GM18498 (cell line): ENCODE results near the gene ITCH.
"Not testable (repeated sequence)": the region's sequence is repeated elsewhere in the genome, so short reads cannot be mapped to it uniquely, and the experiment has no call there.

Experiments
- ATAC-seq: cut with Tn5 transposase; IDR thresholded peaks from one replicate; pipeline ENCODE4 v1.9.1; 2021; ENCODE audit warnings: mild to moderate bottlenecking, moderate library complexity; ENCODE audit not compliant: unreplicated experiment

ITCH gene

DNA sequence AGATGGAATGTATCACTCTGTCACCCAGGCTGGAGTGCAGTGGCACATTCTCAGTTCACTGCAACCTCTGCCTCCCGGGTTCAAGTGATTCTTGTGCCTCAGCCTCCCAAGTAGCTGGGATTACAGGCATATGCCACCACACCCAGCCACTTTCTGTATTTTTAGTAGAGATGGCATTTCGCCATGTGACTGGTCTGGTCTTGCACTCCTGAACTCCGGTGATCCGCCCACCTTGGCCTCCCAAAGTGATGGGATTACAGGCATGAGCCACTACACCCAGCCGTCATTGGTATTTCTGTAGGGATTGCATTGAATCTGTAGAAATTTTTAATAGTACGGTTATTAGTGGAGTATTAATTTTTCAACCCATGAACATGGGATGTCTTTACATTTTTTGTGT, 134.5 kb downstream of the ITCH start:
- not testable (repeated sequence) for ATAC-seq

DNA sequence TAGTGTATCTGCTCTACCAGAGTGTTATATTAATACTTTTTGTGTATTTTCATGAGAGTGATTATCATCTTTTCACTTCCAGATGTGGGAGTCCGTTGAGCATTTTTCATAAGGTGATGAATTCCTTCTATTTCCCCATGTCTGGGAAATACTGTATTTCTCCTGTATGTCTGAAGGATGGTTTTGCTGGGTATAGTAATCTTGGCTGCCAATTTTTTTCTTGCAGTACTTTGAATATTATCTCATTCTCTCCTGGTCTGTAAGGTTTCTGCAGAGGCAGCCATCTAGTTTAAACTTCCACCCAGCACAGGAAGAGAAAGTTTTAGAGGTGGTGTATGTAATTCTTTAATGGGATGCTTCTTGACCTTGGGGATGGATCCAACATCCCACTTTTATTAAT, 137.8 kb downstream of the ITCH start:
- no peak for ATAC-seq

DNA sequence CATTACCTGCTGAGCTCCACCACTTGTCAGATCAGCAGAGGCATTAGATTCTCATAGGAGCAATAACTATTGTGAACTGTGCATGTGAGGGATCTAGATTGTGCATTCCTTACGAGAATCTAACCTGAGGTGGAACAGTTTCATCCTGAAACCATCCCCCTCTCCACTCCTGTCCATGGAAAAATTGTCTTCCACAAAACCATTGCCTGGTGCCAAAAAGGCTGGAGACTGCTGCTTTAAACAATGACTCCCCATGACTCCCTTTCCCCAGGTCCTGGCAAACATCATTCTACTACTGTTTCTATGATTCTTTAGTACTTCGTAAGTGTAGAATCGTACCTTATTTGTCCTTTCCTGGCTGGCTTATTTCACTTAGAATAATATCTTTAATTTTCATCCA, 143.4 kb downstream of the ITCH start:
- no peak for ATAC-seq

DNA sequence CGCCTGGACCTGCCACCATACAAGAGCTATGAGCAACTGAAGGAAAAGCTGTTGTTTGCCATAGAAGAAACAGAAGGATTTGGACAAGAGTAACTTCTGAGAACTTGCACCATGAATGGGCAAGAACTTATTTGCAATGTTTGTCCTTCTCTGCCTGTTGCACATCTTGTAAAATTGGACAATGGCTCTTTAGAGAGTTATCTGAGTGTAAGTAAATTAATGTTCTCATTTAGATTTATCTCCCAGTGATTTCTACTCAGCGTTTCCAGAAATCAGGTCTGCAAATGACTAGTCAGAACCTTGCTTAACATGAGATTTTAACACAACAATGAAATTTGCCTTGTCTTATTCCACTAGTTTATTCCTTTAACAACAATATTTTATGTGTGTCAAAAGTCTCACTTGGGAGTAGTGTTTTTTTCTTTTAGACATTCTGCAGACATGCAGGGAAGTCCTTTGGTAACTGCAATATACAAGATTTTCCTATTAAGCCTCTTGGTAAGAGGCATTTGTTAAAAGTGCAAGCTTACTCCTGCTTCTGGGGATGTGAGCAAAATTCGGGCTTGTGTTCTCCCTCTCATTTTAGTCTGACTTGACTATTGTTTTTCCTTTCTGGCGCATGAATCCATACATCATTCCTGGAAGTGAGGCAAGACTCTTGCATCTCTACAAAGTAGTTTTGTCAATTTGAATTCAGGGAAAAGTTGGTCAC, 144.8 kb downstream of the ITCH start:
- ATAC-seq = no peak

DNA sequence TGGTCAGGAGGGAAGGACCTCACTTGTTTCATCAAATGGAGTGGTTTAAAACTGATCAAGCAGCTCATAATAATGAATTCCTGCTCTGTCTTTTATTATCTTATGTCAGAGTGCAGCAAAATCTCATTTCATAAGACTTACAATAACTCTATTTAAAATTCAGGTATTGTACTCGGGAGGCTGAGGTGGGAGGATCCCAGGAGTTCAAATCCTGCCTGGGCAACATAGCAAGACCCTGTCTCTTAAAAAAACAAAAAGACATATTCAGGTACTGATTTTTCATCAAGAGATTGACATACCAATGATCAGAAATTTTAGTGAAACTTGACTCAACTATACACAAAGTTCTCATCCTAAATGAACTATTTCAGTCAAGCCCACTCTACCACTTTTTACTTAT, 147.5 kb downstream of the ITCH start:
- ATAC-seq = no peak

DNA sequence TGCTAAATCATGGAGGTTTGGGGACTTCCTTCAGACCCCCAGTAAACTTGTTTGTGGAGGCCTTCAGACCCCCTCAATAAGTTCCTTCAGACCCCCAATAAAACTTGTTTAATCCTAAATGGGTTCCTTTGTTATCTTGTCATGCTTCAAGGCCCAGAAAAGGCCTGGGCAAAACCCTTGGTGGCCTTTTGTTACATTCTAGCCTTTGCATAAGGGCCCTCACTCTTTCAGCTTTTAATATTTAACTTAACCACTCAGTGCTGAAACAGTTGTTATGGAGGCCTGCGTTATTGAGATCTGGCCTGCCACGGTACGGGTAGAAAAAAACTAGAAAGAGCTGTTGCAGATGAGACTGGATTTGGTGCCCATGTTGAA, 148.8 kb downstream of the ITCH start:
- no peak for ATAC-seq

DNA sequence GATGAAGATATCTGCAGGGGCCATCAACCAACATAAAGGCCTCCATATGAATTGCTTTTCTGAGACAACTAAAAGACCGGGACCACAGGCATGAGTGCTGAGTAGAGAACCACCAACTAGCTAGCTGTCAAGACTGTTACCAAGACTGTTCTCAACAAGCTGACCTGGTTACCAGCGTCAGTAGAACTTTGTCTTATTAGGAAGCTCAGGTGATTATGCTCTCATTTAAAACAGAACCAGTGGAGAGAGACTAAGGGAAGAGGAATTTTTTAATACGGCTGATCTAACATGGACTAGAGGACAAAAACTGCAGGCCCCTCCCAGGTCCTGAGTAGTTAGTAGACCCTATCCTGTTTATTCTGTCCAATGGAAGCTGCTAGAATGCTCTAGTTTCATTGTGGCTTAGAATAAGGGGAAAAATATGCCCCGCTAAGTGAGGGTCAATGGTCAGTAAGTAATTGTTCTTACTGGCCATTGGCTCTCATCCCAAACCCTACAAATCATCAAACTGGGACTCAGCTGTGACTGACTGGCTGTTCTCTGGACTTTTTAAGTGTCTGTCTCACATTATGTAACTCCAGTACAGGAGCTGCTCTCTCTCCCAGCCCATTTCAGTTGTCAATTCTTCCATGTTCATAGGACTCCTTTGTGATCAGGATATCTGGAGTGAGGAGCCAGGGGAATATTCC, 149.3 kb downstream of the ITCH start:
- ATAC-seq = no peak

DNA sequence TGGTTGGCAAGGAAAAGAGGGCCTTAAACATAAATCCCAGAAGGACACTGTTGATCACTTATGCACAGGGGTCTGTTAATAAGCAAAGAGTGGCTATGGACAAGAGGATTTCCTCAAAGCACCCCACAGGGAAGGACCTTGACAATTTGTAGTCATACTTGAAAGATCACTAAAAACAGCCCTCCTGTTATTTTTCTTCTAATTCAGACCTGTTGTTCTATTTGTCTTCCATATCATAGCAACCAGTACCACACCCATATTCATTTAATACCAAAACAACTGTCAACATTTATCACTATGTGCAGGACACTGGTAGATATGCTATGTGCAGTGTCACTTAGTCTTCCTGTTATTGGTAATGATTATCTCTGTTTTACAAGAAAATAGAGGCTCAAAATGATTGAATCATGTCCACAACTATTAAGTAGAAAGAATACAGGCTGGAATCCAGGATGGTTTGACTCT, 149.9 kb downstream of the ITCH start:
- ATAC-seq = no peak

DNA sequence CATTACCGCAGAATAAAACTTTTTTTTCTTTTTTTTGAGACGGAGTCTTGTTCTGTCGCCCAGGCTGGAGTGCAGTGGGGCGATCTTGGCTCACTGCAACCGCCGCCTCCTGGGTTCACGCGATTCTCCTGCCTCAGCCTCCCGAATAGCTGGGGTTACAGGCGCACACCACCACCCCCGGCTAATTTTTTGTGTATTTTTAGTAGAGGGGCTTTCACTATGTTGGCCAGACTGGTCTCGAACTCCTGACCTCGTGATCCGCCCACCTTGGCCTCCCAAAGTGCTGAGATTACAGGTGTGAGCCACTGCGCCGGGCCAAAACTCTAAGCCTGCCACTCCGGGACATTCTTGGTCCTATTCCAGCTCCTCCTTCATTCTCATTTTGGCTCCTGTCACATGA, 151.0 kb downstream of the ITCH start:
- not testable (repeated sequence) for ATAC-seq

DNA sequence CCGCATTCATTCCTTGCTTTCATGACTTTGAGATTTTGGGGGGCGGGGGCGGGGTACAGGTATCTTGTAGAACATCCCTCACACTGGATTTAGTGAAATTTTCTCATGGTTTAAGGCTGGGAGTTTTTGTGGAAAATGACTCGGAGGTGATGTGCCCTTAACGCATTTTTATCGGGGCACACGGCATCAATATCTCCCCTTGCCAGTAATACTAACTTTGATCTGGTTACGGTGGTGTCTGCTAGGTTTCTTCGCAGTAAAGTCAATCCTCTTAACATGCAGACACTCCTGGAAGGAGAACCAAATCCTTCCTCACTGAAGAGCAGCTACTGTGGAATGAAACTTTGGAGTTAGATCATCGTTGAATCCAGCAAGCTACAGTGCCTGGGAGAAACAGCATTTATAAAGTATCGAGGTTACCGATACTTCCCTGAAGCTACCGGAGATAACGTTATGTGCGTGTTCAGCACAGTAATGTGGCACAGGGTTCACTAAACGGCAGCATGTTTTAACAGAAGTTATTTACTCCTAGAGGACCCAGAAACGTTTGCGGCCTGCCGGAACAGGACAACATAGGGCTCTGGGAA, 151.9 kb downstream of the ITCH start:
- ATAC-seq = no peak

DNA sequence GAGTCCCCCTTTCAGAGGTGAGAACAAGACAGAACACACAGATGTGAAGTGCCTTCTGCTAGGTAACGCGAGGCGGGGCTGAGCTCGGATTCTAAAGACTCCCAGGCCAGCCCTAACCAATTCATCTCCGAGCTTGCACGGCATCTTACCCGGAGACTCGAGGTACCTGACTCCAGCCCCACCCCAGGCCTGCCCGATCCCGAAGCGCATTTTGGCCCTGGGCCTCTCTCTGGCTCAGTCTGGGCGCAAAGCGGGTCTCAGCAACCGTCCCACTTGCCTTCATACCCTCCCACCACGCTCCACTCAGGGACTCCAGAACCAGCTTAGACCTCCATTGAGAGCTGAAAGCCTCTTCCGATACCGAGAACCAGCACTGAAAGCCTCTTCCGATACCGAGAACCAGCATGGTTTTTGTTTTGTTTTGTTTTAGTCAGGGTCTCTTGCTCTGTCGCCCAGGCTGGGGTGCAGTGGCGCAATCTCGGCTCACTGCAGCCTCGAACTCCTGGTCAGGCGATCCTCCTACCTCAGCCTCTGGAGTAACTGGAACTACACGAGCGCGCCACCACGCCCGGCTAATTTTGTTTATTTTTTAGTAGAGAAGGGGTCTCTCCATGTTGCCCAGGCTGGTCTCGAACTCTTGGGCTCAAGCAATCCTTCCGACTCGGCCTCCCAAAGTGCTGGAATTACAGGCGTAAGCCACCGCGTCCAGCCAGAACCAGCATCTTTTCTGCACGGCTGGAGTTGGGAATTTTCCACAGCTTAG, 152.6 kb downstream of the ITCH start:
- ATAC-seq = peak; percentile 56

DNA sequence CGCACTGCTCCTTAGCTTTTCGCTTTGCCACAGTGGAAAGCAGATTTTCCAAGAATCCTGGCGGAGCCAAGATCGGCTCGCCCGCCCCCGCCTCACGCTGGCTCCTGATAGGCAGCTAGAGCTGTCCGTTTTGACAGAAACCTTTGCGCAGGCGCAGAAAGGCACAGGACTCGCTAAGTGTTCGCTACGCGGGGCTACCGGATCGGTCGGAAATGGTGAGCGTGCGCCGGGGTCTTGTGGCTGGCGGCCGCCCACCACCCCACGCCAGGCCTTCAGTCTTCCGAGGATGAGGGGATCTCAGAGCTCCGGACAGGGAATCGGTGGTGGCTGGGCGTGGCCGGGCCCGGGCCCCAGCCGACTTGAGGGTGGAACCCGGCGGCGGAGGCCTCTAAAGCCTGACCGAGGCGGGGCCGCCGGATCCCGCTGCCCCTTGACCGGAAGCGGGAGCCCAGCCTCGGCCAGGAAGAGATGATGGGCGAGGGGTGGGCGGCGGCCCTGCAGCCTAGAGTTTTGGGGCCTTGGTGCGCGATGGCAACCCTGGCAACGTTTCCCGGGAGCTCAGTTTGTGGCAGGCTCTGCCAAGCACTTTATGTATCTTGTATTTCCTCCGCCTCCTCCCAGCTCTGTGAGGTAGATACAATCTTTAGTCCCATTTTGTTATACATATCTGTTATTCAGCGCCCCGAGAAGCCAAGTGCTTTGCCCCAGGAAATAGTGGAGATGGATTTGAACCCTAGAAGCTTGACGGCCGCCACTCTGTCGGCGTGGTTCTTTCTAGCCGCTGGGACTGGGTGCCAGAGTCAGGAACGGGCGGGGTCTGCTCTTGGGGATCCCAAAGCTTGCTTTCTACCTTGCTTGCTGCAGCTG, 153.4 kb downstream of the ITCH start, which contains the start of gene DYNLRB1:
DYNLRB1 (plus strand) TSS at position 176 of the 867 bp plus-strand sequence; CDS start at position 213, 37 bp downstream.
- ATAC-seq = peak; percentile 78

DNA sequence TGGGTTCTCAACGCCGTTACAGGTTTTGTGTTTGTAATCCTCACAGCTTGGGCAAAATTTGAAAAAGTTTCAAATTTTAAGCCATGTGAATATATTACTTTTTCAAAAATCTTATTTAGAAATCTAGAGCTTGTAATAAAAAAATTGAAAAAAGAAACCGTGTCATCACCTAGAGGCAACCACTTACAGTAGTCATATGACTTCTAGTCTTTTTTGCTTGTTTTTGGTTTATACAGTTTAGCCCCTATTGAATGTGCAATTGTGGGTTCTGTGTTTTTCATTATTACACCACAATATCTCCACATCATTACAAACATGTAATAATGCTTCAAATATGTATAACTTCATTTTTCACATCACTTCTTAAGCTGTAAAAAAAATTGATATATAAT, 154.0 kb downstream of the ITCH start:
- no peak for ATAC-seq

DNA sequence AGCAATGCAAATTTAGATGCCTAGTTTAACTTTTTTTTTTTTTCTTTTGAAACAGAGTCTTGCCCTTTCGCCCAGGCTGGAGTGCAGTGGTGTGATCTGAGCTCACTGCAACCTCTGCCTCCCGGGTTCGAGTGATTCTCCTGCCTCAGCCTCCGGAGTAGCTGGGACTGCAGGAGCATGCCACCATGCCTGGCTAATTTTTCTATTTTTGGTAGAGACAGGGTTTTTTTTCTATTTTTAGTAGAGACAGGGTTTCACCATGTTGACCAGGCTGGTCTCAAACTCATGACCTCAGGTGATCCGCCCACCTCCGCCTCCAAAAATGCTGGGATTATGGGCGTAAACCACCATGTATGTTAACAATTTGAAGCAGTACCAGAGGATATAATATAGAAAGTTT, 155.8 kb downstream of the ITCH start:
- not testable (repeated sequence) for ATAC-seq

DNA sequence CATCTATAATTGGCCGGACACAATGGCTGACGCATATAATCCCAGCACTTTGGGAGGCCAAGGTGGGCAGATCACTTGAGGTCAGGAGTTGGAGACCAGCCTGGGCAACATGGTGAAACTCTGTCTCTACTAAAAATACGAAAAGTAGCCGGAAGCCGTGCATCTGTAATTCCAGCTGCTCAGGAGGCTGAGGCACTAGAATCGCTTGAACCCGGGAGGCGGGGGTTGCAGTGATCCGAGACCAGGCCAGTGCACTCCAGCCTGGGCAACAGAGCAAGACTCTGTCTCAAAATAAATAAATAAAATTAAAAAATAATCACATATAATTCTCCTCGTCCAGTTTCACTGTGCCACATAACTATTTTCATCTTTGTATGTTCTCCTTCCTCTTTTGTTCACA, 156.8 kb downstream of the ITCH start:
- ATAC-seq = not testable (repeated sequence)

DNA sequence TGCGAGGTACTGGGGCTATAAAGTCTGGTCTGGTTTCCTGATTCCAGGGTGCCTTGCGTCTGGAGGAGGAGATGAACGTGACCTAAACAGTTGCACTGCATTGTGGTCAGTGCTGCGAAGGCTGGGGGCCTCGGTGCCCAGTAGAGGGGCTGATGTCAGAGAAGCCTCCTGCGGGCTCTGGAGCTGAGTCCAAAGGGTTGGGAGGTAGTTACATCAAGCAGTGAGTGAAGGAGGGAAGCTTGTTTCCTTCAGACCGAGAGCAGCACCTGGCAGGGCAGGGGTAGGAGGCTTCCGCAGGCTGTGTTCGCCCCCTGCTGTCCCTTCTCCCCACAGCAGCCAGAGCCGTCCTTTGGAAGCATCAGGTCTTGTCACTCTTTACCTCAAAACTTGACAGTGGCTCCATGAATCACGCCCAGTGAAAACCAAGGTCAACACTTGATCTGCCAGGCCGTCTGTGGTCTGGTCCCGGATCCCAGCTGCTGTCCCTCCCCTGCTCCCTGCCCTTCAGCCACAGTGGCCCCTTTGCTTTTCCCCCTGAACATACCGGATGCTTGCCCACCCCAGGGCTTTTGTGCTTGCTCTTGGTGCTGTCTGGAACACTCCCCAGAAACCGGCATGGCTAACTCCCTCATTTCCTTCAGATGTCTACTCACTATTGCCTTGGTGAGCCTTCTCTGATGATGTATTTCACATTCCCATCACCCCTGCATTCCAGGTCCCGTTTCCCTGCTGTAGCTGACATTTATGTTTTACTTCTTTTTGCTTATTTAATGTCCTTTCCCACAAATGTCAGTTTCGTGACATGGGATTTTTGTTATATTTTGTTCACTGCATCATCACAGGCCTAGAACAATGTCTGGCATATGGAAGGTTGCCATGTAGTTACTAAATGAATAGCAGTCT, 160.1 kb downstream of the ITCH start:
- no peak for ATAC-seq

DNA sequence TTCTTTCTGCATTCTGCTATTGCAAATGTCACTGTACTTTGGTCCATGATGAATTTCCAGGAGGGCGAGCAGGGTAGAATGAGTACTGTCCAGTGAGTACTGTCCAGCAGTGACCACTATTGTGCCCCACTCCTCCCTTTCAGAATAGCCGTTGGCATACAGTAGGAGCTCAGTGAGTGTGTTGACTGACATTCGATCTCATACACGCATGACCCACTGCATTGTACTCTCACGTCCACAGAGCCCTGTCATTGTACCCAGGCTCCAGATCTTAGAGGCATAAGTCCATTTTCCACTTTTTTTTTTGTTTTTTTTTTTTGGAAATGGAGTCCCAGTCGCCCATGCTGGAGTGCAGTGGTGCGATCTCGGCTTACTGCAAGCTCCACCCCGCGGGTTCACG, 161.4 kb downstream of the ITCH start:
- no peak for ATAC-seq

DNA sequence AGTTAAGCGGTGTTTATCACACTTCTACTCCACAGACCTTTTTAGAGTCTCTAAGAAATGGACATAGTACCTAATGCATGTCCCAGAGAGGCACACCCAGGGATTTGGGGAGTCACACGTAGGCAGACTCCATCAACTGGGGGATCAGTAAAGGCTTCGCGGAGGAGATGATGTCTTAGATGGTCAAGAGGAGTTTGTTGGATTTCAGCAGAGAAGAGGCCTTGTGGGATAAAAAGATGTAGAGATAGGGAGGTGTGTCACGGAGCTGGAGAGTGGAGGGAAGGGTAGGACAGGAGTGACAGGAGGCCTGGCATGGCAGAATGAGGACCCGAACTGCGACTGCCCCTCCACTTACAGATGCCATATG, 162.3 kb downstream of the ITCH start:
- ATAC-seq = no peak

DNA sequence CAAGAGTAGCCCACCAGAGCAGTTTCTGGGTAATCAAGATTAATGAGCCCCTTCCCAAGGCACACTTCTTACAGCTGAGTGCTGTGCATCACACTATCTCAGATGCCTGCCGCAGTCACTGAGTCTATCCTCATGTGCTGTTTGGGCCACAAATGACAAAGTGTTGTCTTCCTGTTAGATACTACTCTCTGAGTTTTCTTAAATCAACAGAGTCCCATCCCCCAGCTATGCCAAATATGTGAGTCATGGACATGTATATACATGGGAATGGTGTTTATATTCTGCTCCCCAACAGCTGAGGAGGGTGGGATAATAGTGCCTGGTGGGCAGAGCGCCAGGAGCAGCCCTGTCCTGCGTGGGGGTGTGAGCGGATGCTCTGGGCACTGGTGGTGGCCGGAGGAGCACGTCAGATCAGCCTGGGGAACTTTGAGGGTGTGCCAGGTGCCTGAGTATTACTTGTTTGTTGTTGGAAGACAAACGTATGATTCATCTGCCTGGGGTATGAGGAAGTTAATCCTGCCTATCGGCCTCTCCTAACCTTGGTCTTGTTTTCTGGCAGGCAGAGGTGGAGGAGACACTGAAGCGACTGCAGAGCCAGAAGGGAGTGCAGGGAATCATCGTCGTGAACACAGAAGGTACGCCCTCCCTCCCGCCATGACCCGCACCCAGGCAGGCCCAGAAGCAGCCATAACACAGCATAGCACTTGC, 162.8 kb downstream of the ITCH start:
- no peak for ATAC-seq
